NCI-H1930 (cell line): Measurements from ENCODE around the gene MCAM.

ENCODE experiments used
- DNase-seq, 2 experiments: peaks; one replicate each; lab custom pipeline; 2025; lab: John Stamatoyannopoulos, UW

MCAM gene

GRCh38 chr11:119263352-119263940, 53.5 kb downstream of the MCAM start:
- DNase-seq, result no peak

- no peak for DNase-seq
These were observed 54.1 kb downstream of the MCAM start for GRCh38 chr11:119262668-119263351.

DNA sequence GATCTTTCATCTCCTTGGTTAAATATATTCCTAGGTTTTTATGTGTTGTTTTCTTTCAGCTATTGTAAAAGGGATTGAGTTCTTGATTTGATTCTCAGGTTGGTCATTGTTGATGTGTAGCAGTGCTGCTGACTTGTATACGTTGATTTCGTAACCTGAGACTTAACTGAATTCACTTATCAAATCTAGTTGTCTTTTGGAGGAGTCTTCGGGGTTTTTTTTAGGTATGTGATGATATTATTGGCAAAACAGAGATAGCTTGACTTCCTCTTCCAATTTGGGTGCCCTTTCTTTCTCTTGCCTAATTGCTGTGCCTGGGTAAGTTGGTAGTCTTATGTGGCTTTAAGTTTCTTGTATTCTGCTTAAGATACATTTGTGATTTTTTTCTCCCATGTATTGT, 57.9 kb downstream of the MCAM start:
- no peak for DNase-seq
